HS-5 (cell line): ENCODE measurements around the gene BUB1B.

Experiments
- DNase-seq: peaks from one replicate; pipeline ENCODE4 v3.0.0-alpha.2; 2012; ENCODE audit warnings: low read depth

BUB1B gene

GRCh38 chr15:40255033-40255432 is 94.2 kb downstream of the BUB1B start:
- DNase-seq, result no peak

DNA sequence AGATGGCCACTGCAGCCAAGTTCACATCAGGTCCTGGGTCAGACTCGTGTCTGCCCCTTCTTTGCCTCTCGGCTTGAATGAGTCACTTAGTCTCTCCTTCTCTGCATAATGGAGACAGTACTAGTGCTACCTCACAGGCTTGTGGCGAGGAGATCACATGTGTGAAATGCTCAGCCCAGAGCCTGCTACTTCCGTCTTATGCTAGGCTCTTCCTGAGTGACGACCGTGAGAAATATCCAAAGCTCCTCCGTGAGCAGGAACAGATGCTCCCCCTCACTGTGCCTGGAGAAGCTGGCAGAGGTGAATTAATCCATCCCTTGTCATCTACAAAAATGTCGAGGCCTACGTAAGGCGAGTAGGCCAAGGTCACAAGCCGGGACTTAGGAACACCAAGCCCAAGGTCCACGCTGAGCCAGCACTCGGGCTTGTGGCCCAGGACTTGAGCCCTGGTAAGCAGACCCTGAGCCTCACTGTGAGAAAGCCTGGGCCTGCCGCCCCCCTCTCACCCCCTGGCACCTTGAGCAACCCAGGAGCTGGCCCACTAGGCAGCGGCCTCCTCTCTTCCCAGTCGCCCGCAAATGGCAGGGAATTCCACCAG is 95.9 kb downstream of the BUB1B start:
- DNase-seq, result no peak

GRCh38 chr15:40257656-40258450 is 97.0 kb downstream of the BUB1B start:
- DNase-seq, result no peak

GRCh38 chr15:40258544-40258943 is 97.7 kb downstream of the BUB1B start:
- DNase-seq, result no peak

DNA sequence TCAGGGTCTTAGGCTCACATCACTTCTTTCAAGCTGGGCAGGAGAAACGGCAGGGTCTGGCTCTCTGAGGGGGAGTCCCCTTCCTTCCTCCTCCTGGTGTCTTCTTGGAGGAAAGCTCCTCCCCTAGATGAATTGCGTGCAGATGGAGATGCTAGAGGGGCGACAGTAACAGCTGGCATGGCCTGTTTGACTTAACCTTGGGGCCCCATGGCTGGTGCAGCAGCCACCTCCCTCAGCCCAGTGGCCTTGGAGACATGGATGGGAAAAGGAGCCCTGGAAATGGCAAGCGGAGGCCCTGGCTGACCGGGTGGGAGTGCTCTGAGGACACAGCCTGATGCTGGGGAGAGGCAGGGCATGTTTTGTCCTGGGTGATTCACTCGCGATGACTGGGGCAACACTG is 98.2 kb downstream of the BUB1B start:
- no peak for DNase-seq

DNA sequence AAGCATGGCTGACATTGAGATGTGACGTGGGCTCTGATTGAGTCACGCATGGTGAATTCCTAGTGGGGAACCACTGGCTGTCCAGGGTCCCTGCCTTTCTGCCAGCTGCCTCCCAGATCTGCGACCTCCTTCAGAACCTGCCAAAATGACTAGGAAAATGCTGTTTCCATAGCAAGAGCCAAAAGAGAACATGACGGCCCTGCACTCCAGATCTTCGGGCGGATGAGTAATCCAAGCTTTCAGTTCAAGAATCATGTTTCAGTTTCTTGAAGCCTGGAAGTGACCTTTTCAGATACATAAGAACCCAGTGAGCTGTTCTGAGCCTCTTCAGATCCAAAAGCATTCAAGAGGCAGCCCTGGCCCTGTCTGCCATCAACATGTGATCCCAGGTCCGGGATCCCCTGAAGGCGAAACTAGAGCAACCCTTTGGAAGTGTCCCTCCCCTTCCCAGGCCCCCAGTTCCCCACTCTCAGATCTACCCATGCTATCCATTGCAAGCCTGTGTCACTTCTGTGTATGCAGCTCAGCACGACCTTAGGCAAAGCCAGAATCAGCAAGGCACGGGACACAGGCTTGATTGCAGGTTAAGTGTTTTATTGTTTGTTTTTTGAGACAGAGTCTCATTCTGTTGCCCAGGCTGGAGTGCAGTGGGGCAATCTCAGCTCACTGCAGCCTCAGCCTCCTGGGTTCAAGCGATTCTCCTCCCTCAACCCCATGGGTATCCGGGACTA is 102.3 kb downstream of the BUB1B start:
- DNase-seq, result no peak

DNA sequence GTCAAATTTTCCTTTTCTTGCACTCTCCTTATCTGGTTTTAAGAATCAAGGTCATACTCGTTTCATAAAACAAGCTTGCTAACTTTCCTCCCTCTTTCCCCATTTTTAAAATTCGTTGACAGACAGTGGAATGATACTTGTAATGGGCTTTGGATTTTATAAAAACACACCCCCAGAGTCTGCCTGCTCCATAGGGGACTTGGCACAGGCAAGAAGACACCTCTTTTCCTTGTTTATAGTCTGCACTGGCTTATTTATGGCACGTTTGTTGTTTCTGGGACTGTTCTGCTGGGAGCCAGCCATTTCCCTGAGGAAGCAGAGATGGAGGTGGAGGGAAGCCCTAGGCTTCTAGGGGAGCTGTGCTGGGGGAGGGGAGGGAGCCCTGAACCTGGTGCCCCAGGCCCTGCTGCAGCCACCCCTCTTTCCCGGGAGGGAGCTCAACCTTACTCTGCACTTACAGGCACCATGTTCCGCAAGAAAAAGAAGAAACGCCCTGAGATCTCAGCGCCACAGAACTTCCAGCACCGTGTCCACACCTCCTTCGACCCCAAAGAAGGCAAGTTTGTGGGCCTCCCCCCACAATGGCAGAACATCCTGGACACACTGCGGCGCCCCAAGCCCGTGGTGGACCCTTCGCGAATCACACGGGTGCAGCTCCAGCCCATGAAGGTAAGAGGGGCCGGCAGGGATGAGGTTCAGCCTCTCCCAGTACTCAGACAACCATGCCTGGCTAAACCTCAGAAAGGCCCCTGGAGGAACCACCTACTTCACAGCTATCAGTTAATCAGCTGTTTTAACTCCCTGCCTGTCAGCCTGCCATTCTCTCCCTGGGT is 103.7 kb downstream of the BUB1B start:
- DNase-seq, result no peak

GRCh38 chr15:40265355-40265754 is 104.5 kb downstream of the BUB1B start:
- DNase-seq, result no peak

DNA sequence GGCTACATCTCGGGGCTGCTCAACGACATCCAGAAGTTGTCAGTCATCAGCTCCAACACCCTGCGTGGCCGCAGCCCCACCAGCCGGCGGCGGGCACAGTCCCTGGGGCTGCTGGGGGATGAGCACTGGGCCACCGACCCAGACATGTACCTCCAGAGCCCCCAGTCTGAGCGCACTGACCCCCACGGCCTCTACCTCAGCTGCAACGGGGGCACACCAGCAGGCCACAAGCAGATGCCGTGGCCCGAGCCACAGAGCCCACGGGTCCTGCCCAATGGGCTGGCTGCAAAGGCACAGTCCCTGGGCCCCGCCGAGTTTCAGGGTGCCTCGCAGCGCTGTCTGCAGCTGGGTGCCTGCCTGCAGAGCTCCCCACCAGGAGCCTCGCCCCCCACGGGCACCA is 105.0 kb downstream of the BUB1B start:
- no peak for DNase-seq

DNA sequence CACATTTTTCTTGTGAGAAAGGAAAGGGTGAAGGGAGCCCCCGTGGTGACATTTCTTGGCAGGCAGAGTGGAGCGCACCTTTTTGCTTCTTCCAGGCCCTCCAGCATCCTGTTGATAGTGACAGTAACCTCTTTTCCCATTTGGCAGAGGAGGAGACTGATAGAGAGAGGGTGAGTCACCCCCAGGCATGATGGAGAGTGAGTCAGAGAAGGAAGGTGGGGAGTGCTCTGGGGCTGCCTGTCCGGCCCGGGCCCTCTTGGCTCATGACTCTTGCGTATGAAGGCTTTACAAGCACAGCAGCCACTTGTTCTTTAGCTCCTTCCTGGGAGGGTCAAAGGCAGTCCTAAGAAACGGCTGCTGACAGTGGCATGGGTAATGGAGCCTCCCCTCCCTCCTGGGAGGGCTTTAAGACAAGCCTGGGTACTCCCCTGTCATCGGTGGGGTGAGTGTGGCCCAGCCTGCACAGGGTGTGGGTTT is 106.0 kb downstream of the BUB1B start:
- peak; percentile 82 for DNase-seq

- no peak for DNase-seq
Observed at GRCh38 chr15:40267670-40268069, 106.8 kb downstream of the BUB1B start.

DNA sequence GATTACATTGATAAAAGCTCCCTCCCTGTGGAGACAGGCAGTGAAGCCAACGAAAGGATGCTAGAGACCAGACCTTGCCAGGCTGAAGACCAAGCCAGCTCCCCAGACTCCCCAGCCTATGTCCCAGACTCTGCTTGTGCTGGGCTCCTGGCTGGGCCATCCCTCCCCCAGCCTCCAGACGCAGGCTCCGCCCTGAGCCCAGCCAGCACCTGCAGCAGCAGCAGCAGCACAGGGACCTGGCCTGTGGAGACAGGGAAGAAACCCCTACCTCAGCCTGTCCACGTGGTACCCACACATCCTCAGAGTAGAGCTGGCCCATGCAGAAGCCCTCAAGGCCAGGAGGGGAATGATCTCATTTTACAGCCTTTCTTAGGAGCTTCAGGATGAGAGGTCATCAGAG is 108.7 kb downstream of the BUB1B start:
- DNase-seq, result no peak

GRCh38 chr15:40270246-40270995 is 109.6 kb downstream of the BUB1B start:
- no peak for DNase-seq
